Neural progenitor cell (in vitro differentiated cells): Measurements from ENCODE around the gene QRFPR. TPM values are rescaled to one million over a fixed set of nuclear protein-coding genes. Genes with fewer than 3 reads are reported as not detected.

ENCODE experiments used
- DNase-seq: peaks from one replicate; pipeline ENCODE4 v3.0.0-alpha.2; 2016; ENCODE audit warnings: low spot score
- H2AFZ ChIP-seq: fragments of 200-600 bp; sonication (generic); replicated peaks from 2 replicates; pipeline ENCODE4 v1.6.1; 2016; ENCODE audit warnings: antibody characterized with exemption
- H3F3A ChIP-seq: fragments of 200-600 bp; sonication (generic); 2 replicates; pipeline ENCODE4 v1.6.1; 2016; ENCODE audit warnings: antibody characterized with exemption, low read depth
- H3K27ac ChIP-seq: fragments of 200-600 bp; sonication (generic); 2 replicates; pipeline ENCODE4 v1.5.1; 2016; ENCODE audit warnings: mild to moderate bottlenecking
- H3K27me3 ChIP-seq: fragments of 200-600 bp; sonication (generic); 2 replicates; pipeline ENCODE4 v1.6.1; 2016; ENCODE audit warnings: mild to moderate bottlenecking, moderate library complexity
- H3K36me3 ChIP-seq: fragments of 200-600 bp; sonication (generic); 2 replicates; pipeline ENCODE4 v1.5.1; 2016
- H3K4me1 ChIP-seq: fragments of 200-600 bp; sonication (generic); 2 replicates; pipeline ENCODE4 v1.6.1; 2016; ENCODE audit warnings: mixed run types
- H3K4me2 ChIP-seq: fragments of 200-600 bp; sonication (generic); 2 replicates; pipeline ENCODE4 v1.6.1; 2016
- H3K4me3 ChIP-seq: fragments of 200-600 bp; sonication (generic); 2 replicates; pipeline ENCODE4 v1.5.1; 2016
- H3K79me2 ChIP-seq: fragments of 200-600 bp; sonication (generic); 2 replicates; pipeline ENCODE4 v1.6.1; 2016; ENCODE audit warnings: low read depth
- H3K9ac ChIP-seq: fragments of 200-600 bp; sonication (generic); 2 replicates; pipeline ENCODE4 v1.6.1; 2016
- H3K9me3 ChIP-seq: fragments of 200-600 bp; sonication (generic); 2 replicates; pipeline ENCODE4 v1.5.1; 2016; ENCODE audit warnings: low read depth
- H4K20me1 ChIP-seq: fragments of 200-600 bp; sonication (generic); 2 replicates; pipeline ENCODE4 v1.6.1; 2016; ENCODE audit warnings: low read depth
- H3K27ac Mint-ChIP-seq: 3 replicates; pipeline ENCODE4 v1.8.0; 2021; ENCODE audit warnings: mixed read lengths
- H3K27me3 Mint-ChIP-seq: 2 replicates; pipeline ENCODE4 v1.8.0; 2022; ENCODE audit warnings: low read depth, mild to moderate bottlenecking, inconsistent platforms, moderate library complexity, mixed read lengths; ENCODE audit not compliant: insufficient read depth
- H3K36me3 Mint-ChIP-seq: 3 replicates; pipeline ENCODE4 v1.8.0; 2021; ENCODE audit warnings: mixed read lengths
- H3K4me1 Mint-ChIP-seq: 3 replicates; pipeline ENCODE4 v1.8.0; 2021; ENCODE audit warnings: mixed read lengths
- H3K4me3 Mint-ChIP-seq: 3 replicates; pipeline ENCODE4 v1.8.0; 2021; ENCODE audit warnings: mild to moderate bottlenecking, moderate library complexity, mixed read lengths
- H3K9me3 Mint-ChIP-seq: 3 replicates; pipeline ENCODE4 v1.8.0; 2020; ENCODE audit warnings: mixed read lengths
- CTCF ChIP-seq: fragments of 200-600 bp; sonication (generic); IDR thresholded peaks from 2 replicates; pipeline ENCODE4 v1.5.1; 2017; ENCODE audit warnings: antibody characterized with exemption, mild to moderate bottlenecking
- EZH2 ChIP-seq: fragments of 200-600 bp; sonication (generic); IDR thresholded peaks from 2 replicates; pipeline ENCODE4 v1.6.1; 2017; ENCODE audit warnings: antibody characterized with exemption, mild to moderate bottlenecking, moderate library complexity
- EZH2phosphoT487 ChIP-seq: fragments of 200-600 bp; sonication (generic); IDR thresholded peaks from 2 replicates; pipeline ENCODE4 v1.6.1; 2017; ENCODE audit warnings: antibody characterized with exemption
- total RNA-seq: library from RNA; depleted of rRNA; stranded (reverse); fragments of >200 nt; gene quantifications from 2 replicates; pipeline ENCODE4 v1.2.3, GENCODE V29; 2015; ENCODE audit warnings: low replicate concordance

Gene QRFPR
- total RNA-seq, 1 donor from 2014 or later = not detected

GRCh38 chr4:121306931-121307330 is 73.9 kb downstream of the QRFPR start:
- DNase-seq = no peak
- no peaks in the 10 kb centered on the region for H3K9me3 ChIP-seq
- H3K79me2 ChIP-seq = no peaks in the 10 kb centered on the region
- H3K27ac ChIP-seq = no peak overlapping the region
- H3K27me3 ChIP-seq = no peaks in the 10 kb centered on the region
- TF ChIP-seq CTCF = no peak
- TF ChIP-seq EZH2phosphoT487 = no peak
- TF ChIP-seq EZH2 = no peak
- no peaks in the 10 kb centered on the region for H3K4me1 ChIP-seq
- no peaks in the 10 kb centered on the region for H4K20me1 ChIP-seq
- Mint-ChIP-seq H3K9me3 (no peaks in the 10 kb centered on the region), H3K4me3 (no peak overlapping the region), H3K4me1 (no peaks in the 10 kb centered on the region), H3K27ac (no peak overlapping the region), H3K27me3 (no peaks in the 10 kb centered on the region), H3K36me3 (no peaks in the 10 kb centered on the region)
- H3K9ac ChIP-seq = no peak overlapping the region
- no peaks in the 10 kb centered on the region for H3F3A ChIP-seq
- H3K36me3 ChIP-seq = no peaks in the 10 kb centered on the region
- no peak overlapping the region for H2AFZ ChIP-seq
- no peak overlapping the region for H3K4me3 ChIP-seq
- no peak overlapping the region for H3K4me2 ChIP-seq

GRCh38 chr4:121304893-121305292 is 75.9 kb downstream of the QRFPR start:
- Histone ChIP-seq H4K20me1 (no peaks in the 10 kb centered on the region), H3K4me2 (no peak overlapping the region), H3K27ac (no peak overlapping the region), H3K79me2 (no peaks in the 10 kb centered on the region), H2AFZ (no peak overlapping the region), H3K9ac (no peak overlapping the region), H3K27me3 (no peaks in the 10 kb centered on the region), H3F3A (no peaks in the 10 kb centered on the region), H3K36me3 (no peaks in the 10 kb centered on the region), H3K9me3 (no peaks in the 10 kb centered on the region), H3K4me1 (no peaks in the 10 kb centered on the region), H3K4me3 (no peak overlapping the region)
- no peak for TF ChIP-seq CTCF
- TF ChIP-seq EZH2 = no peak
- no peak for TF ChIP-seq EZH2phosphoT487
- no peak overlapping the region for H3K4me3 Mint-ChIP-seq
- no peak overlapping the region for H3K27ac Mint-ChIP-seq
- no peaks in the 10 kb centered on the region for H3K9me3 Mint-ChIP-seq
- DNase-seq = no peak
- H3K4me1 Mint-ChIP-seq = no peaks in the 10 kb centered on the region
- no peaks in the 10 kb centered on the region for H3K36me3 Mint-ChIP-seq
- no peaks in the 10 kb centered on the region for H3K27me3 Mint-ChIP-seq

GRCh38 chr4:121299367-121299766 is 81.5 kb downstream of the QRFPR start:
- Mint-ChIP-seq H3K9me3 (no peaks in the 10 kb centered on the region), H3K27me3 (no peaks in the 10 kb centered on the region), H3K36me3 (no peaks in the 10 kb centered on the region), H3K4me1 (no peaks in the 10 kb centered on the region), H3K4me3 (no peak overlapping the region), H3K27ac (no peak overlapping the region)
- H3K36me3 ChIP-seq = no peaks in the 10 kb centered on the region
- no peaks in the 10 kb centered on the region for H3F3A ChIP-seq
- H3K4me3 ChIP-seq = no peak overlapping the region
- no peaks in the 10 kb centered on the region for H4K20me1 ChIP-seq
- no peaks in the 10 kb centered on the region for H3K9me3 ChIP-seq
- H3K9ac ChIP-seq = no peak overlapping the region
- H3K4me1 ChIP-seq = no peaks in the 10 kb centered on the region
- TF ChIP-seq CTCF = no peak
- TF ChIP-seq EZH2phosphoT487 = no peak
- no peak for TF ChIP-seq EZH2
- H3K27ac ChIP-seq = no peak overlapping the region
- no peak for DNase-seq
- no peak overlapping the region for H2AFZ ChIP-seq
- H3K27me3 ChIP-seq = no peaks in the 10 kb centered on the region
- no peak overlapping the region for H3K4me2 ChIP-seq
- H3K79me2 ChIP-seq = no peaks in the 10 kb centered on the region

GRCh38 chr4:121283319-121283718 is 97.5 kb downstream of the QRFPR start:
- Histone ChIP-seq H4K20me1 (no peaks in the 10 kb centered on the region), H3F3A (no peaks in the 10 kb centered on the region), H3K79me2 (no peaks in the 10 kb centered on the region), H3K4me2 (no peak overlapping the region), H3K36me3 (no peaks in the 10 kb centered on the region), H2AFZ (no peak overlapping the region), H3K9me3 (no peaks in the 10 kb centered on the region), H3K27ac (no peak overlapping the region), H3K27me3 (no peaks in the 10 kb centered on the region), H3K9ac (no peak overlapping the region), H3K4me1 (no peaks in the 10 kb centered on the region), H3K4me3 (no peak overlapping the region)
- no peak for DNase-seq
- peaks cover 4% of the 10 kb centered on the region for H3K27me3 Mint-ChIP-seq
- TF ChIP-seq CTCF = no peak
- no peak for TF ChIP-seq EZH2phosphoT487
- no peak for TF ChIP-seq EZH2
- H3K27ac Mint-ChIP-seq = no peak overlapping the region
- H3K36me3 Mint-ChIP-seq = no peaks in the 10 kb centered on the region
- H3K4me1 Mint-ChIP-seq = peaks cover 10% of the 10 kb centered on the region
- peaks cover 2% of the 10 kb centered on the region for H3K9me3 Mint-ChIP-seq
- no peak overlapping the region for H3K4me3 Mint-ChIP-seq
